OCI-LY3 (cell line): ENCODE measurements around the gene TTC21A.

Experiments
- H2AFZ ChIP-seq: fragments of 200-600, 300-600 bp; shearing (Covaris generic); 2 replicates; pipeline ENCODE4 v1.6.0; 2014; ENCODE audit warnings: antibody characterized with exemption, low read depth, low read length
- H3K27ac ChIP-seq: fragments of 200-600, 300-600 bp; sonication (generic); 2 replicates; pipeline ENCODE4 v1.5.1; 2014; ENCODE audit warnings: mild to moderate bottlenecking, low read length, moderate library complexity, mixed read lengths
- H3K27me3 ChIP-seq: fragments of 200-600, 300-600 bp; sonication (generic); 2 replicates; pipeline ENCODE4 v1.6.1; 2014; ENCODE audit warnings: low read depth, low read length, mixed read lengths
- H3K36me3 ChIP-seq: fragments of 200-600, 300-600 bp; sonication (generic); replicated peaks from 2 replicates; pipeline ENCODE3; 2014; ENCODE audit warnings: low read depth, low read length, mixed read lengths
- H3K4me1 ChIP-seq: fragments of 300-600, 200-600 bp; sonication (generic); 2 replicates; pipeline ENCODE4 v1.6.1; 2014; ENCODE audit warnings: low read length, mixed read lengths
- H3K4me2 ChIP-seq: fragments of 200-600, 300-600 bp; sonication (generic); 2 replicates; pipeline ENCODE4 v1.6.1; 2014; ENCODE audit warnings: low read length, mixed read lengths
- H3K4me3 ChIP-seq: fragments of 300-600, 200-600 bp; sonication (generic); 2 replicates; pipeline ENCODE4 v1.5.1; 2014; ENCODE audit warnings: antibody characterized with exemption, mild to moderate bottlenecking, low read length, moderate library complexity
- H3K79me2 ChIP-seq: fragments of 300-600, 200-600 bp; shearing (Covaris generic); 2 replicates; pipeline ENCODE4 v1.6.1; 2014; ENCODE audit warnings: mild to moderate bottlenecking, low read length, mixed read lengths
- H3K9ac ChIP-seq: fragments of 300-600, 200-600 bp; shearing (Covaris generic); 2 replicates; pipeline ENCODE4 v1.6.0; 2014; ENCODE audit warnings: mild to moderate bottlenecking, low read length, moderate library complexity
- H3K9me3 ChIP-seq: fragments of 200-600, 300-600 bp; shearing (Covaris generic); 2 replicates; pipeline ENCODE4 v1.6.1; 2014; ENCODE audit warnings: low read length, mixed read lengths; ENCODE audit not compliant: insufficient read depth
- H4K20me1 ChIP-seq: fragments of 200-600, 300-600 bp; sonication (generic); 2 replicates; pipeline ENCODE4 v1.6.1; 2016; ENCODE audit warnings: low read length, mixed read lengths; ENCODE audit not compliant: insufficient read depth
- CTCF ChIP-seq: fragments of 200-600, 300-600 bp; sonication (generic); IDR thresholded peaks from 2 replicates; pipeline ENCODE4 v1.5.1; 2014; ENCODE audit warnings: antibody characterized with exemption, low read length, low read depth
- EZH2phosphoT487 ChIP-seq: fragments of 200-600 bp; shearing (Covaris generic); IDR thresholded peaks from 2 replicates; pipeline ENCODE4 v1.6.1; 2018; ENCODE audit warnings: antibody characterized with exemption, mixed run types, low read depth

TTC21A gene

GRCh38 chr3:39166134-39166710 lies 58.7 kb downstream of the TTC21A start:
- Histone ChIP-seq H3K4me1 (no peaks in the 10 kb centered on the region), H3K9ac (no peak overlapping the region), H3K27me3 (no peaks in the 10 kb centered on the region), H3K27ac (no peak overlapping the region), H3K36me3 (no peaks in the 10 kb centered on the region), H3K9me3 (no peaks in the 10 kb centered on the region), H3K4me3 (no peak overlapping the region), H3K79me2 (no peaks in the 10 kb centered on the region), H3K4me2 (no peak overlapping the region), H4K20me1 (no peaks in the 10 kb centered on the region), H2AFZ (no peak overlapping the region)
- TF ChIP-seq EZH2phosphoT487 (no peak), CTCF (peak; percentile 32; the same call in 1 of the 2 replicates)

- Histone ChIP-seq H3K4me3 (no peak overlapping the region), H3K27me3 (peaks cover 7% of the 10 kb centered on the region), H3K9ac (no peak overlapping the region), H4K20me1 (no peaks in the 10 kb centered on the region), H3K9me3 (no peaks in the 10 kb centered on the region), H3K4me2 (no peak overlapping the region), H3K36me3 (no peaks in the 10 kb centered on the region), H3K4me1 (no peaks in the 10 kb centered on the region), H3K79me2 (no peaks in the 10 kb centered on the region), H3K27ac (no peak overlapping the region), H2AFZ (no peak overlapping the region)
- TF ChIP-seq CTCF (no peak), EZH2phosphoT487 (no peak)
Observed at GRCh38 chr3:39166932-39167532, 59.6 kb downstream of the TTC21A start.

- no peak overlapping the region for H3K27ac ChIP-seq
- H3K4me3 ChIP-seq = no peak overlapping the region
- no peaks in the 10 kb centered on the region for H3K9me3 ChIP-seq
- no peaks in the 10 kb centered on the region for H4K20me1 ChIP-seq
- no peaks in the 10 kb centered on the region for H3K79me2 ChIP-seq
- peaks cover 14% of the 10 kb centered on the region for H3K27me3 ChIP-seq
- H2AFZ ChIP-seq = no peak overlapping the region
- no peak overlapping the region for H3K4me2 ChIP-seq
- H3K9ac ChIP-seq = no peak overlapping the region
- H3K36me3 ChIP-seq = no peaks in the 10 kb centered on the region
- TF ChIP-seq EZH2phosphoT487 = no peak
- TF ChIP-seq CTCF = no peak
- no peaks in the 10 kb centered on the region for H3K4me1 ChIP-seq
Observed at GRCh38 chr3:39168156-39168780, 60.8 kb downstream of the TTC21A start.

GRCh38 chr3:39169712-39170111 lies 62.2 kb downstream of the TTC21A start:
- H3K4me1 ChIP-seq = no peaks in the 10 kb centered on the region

More at GRCh38 chr3:39169712-39170111, 62.2 kb downstream of the TTC21A start:
- no peak overlapping the region for H3K27ac ChIP-seq
- no peaks in the 10 kb centered on the region for H3K36me3 ChIP-seq
- H3K27me3 ChIP-seq = peaks cover 14% of the 10 kb centered on the region
- no peaks in the 10 kb centered on the region for H3K9me3 ChIP-seq
- no peak overlapping the region for H3K4me3 ChIP-seq
- H3K4me2 ChIP-seq = no peak overlapping the region
- H2AFZ ChIP-seq = no peak overlapping the region
- no peaks in the 10 kb centered on the region for H3K79me2 ChIP-seq
- TF ChIP-seq EZH2phosphoT487 (no peak), CTCF (no peak)
- no peaks in the 10 kb centered on the region for H4K20me1 ChIP-seq
- no peak overlapping the region for H3K9ac ChIP-seq
